NB4 (cell line): ENCODE measurements around the gene RAPGEF4.

Source experiments
- DNase-seq: peaks from one replicate; pipeline ENCODE4 v3.0.0; 2010; ENCODE audit warnings: low read depth
- H3K4me3 ChIP-seq: one replicate; pipeline ENCODE4 v1.5.1; 2011; ENCODE audit warnings: mild to moderate bottlenecking, low read depth, low read length, moderate library complexity
- CTCF ChIP-seq: IDR thresholded peaks from one replicate; pipeline ENCODE4 v1.5.1; 2012; ENCODE audit warnings: low read depth, low read length
- MAX ChIP-seq: IDR thresholded peaks from 2 replicates; pipeline ENCODE4 v1.6.1; 2011; ENCODE audit warnings: low read depth, low read length
- MYC ChIP-seq: IDR thresholded peaks from 2 replicates; pipeline ENCODE4 v1.6.1; 2011; ENCODE audit warnings: low read depth, low read length
- POLR2A ChIP-seq: IDR thresholded peaks from 2 replicates; pipeline ENCODE4 v1.6.1; 2011; ENCODE audit warnings: mild to moderate bottlenecking; ENCODE audit not compliant: insufficient read length; ENCODE audit errors: extremely low read depth

RAPGEF4 gene

GRCh38 chr2:172944022-172944793 lies 208.6 kb downstream of the RAPGEF4 start:
- no peak overlapping the region for H3K4me3 ChIP-seq
- no peak for DNase-seq
- no peak for TF ChIP-seq MAX

- no peak overlapping the region for H3K4me3 ChIP-seq
- TF ChIP-seq CTCF (no peak), MAX (no peak), MYC (no peak), POLR2A (no peak)
- no peak for DNase-seq
Observed at GRCh38 chr2:172944794-172945509, 209.3 kb downstream of the RAPGEF4 start.

- DNase-seq = no peak
- no peak for TF ChIP-seq MAX
- H3K4me3 ChIP-seq = no peak overlapping the region
Observed at GRCh38 chr2:172945510-172945850, 209.8 kb downstream of the RAPGEF4 start.

- DNase-seq = no peak
- TF ChIP-seq POLR2A (no peak), MAX (no peak), CTCF (no peak), MYC (no peak)
- no peak overlapping the region for H3K4me3 ChIP-seq
Observed at GRCh38 chr2:172947461-172948153, 212.0 kb downstream of the RAPGEF4 start.

- no peak overlapping the region for H3K4me3 ChIP-seq
- no peak for DNase-seq
- no peak for TF ChIP-seq POLR2A
- no peak for TF ChIP-seq CTCF
- no peak for TF ChIP-seq MAX
- TF ChIP-seq MYC = no peak
Observed at GRCh38 chr2:172949522-172949921, 213.9 kb downstream of the RAPGEF4 start.

GRCh38 chr2:172950565-172950964 lies 214.9 kb downstream of the RAPGEF4 start:
- H3K4me3 ChIP-seq = no peak overlapping the region
- TF ChIP-seq MYC = no peak
- DNase-seq = no peak

GRCh38 chr2:172951554-172951953 lies 215.9 kb downstream of the RAPGEF4 start:
- no peak for DNase-seq
- H3K4me3 ChIP-seq = no peak overlapping the region

More at GRCh38 chr2:172951554-172951953, 215.9 kb downstream of the RAPGEF4 start:
- TF ChIP-seq MYC (no peak), MAX (no peak), POLR2A (no peak), CTCF (no peak)
